Measurements from ENCODE around the gene MYO5C.
"Not testable (repeated sequence)": the region's sequence is repeated elsewhere in the genome, so short reads cannot be mapped to it uniquely, and the experiment has no call there.

MYO5C gene

DNA sequence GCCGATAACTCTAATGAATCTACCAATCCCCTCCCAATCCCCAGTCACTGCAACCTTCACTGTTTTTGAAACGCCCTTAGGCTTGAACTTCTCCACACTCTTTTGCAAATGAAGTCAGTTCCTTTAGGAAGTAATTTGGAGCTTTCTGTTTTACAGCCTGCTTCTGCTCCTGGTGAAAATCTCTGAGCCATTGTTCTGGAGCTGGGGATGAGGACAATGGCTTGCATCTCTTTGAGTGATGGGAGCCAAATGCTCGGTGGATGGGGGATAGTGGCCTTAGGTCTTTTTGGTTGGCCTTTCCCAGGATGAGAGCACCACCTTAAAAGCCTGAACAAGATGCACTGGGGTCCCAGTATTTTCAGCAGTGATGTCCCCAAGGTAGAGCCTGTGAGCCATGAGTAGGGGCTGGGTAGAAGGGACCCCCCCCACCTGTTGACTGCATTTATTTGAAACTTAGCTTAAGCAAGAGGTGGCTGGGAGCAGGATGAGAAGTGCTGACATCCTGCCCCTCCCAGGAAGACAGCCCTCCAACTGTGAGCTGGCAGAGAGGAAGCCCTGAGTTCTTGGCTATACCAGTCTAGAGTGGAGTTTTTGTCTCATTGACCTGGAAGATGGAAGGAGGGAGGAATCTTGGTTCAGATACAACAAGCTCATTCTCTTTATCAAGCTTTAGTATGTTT, 7.6 kb upstream of the MYO5C start:
- DNase-seq, result no peak

- no peak for DNase-seq
Measured at GRCh38 chr15:52301265-52301847, 5.8 kb upstream of the MYO5C start.

DNA sequence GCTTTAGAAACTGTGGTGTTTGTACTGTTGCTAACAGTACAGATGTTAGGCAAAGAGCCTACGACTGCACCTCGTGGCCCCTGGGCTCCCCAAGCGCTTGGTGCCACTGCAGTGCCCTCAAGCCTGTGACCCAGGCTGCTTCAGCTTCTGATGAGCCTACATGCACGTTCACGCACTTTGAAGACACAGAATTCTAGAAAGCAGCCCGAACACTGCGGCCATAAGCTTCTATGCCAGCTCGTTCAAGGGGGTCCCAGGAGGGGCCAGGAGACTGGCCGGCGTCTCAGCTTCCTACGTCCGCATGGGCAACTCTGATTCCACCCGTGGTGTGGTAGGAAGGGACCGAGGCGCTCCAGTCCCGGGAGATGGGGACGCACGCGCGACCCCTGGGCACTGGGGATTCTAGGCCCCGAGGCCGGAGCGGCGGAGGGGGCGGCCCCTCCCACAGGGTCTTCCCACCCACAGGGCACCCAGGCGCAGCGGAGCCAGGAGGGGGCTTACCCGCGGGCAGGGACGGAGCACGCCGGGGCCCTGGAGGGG, 653 bp downstream of the MYO5C start:
- no peak for DNase-seq

GRCh38 chr15:52292780-52293392, 2.7 kb downstream of the MYO5C start:
- no peak for DNase-seq

DNA sequence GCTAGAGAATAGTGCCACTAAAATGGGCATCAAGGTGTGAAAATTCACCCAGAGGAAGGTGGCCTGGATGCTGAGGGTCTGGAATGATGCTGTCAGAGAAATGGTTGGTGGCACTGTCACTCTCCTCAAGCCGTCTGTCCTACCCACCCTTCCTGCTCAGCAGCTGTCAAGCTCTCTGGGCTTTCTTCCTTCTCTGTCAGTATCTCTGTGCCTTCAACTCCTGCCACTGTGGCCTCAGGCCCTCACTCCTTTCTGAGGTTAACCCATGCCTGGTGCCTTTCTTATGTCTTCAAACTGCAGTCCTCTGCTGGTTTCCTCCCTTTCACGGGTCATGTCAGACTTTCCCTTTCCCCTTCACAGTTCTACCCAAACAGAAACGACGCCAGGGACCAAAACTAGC, 4.4 kb downstream of the MYO5C start:
- no peak for DNase-seq

DNA sequence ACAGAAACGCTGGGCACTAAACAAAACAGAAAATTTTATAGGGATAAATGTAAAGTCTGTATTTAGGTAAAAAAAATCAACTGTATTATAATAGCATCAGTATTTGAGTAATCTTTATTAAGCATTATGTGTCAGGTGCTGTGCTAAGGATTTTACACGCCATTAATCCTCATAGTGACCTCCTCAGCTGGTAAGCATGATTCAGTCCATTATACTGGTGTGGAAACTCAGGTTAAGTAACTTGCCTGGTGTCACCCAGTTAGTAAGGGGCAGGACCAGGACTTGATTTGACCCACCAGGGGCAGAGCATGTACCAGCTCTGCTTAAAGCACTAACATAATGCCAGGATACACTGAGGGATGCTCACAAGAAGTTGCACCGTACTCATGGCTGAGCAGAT, 4.8 kb downstream of the MYO5C start:
- DNase-seq, result no peak

DNA sequence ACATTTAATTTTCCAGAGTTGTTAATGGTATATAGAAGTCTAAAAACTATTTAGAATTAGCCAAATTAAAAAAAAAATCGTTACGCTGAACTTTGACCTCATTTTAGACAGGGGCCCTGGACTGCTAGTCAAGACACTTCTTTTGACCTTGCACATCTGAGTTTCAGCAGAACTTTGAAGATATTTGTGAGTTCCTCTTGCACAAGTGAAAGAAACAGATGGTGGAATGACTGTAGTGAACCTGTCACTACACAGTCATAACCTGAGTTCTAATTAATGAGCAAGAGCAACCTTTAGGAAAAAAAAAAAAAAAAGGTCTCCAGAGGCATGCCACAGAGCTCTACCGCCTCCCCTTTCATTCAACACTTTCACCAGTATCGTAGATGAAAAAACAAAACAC, 5.3 kb downstream of the MYO5C start:
- no peak for DNase-seq

DNA sequence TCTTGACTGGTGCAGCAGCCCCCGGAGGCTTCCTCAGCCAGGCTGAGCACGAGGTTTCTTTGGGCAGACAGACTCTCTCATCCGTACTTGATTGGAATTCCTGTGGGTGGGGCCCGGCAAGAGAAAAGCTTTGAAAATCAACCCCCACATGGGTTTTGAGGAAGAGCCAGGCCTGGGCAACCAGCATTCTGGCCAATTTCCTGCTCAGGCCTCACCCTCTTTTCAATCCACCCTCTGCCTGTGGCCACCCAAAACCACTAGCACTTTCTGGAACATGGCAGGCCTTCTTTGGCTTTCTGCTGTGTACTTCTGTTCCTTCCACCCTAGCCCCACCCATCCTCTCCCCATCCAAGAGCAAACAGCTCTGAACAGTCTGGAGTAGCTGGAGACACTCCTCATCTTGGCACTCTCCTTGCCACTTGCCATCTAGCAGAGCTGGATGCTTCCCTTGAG, 5.9 kb downstream of the MYO5C start:
- no peak for DNase-seq

- DNase-seq, result no peak
Measured at GRCh38 chr15:52288986-52289385, 6.6 kb downstream of the MYO5C start.

DNA sequence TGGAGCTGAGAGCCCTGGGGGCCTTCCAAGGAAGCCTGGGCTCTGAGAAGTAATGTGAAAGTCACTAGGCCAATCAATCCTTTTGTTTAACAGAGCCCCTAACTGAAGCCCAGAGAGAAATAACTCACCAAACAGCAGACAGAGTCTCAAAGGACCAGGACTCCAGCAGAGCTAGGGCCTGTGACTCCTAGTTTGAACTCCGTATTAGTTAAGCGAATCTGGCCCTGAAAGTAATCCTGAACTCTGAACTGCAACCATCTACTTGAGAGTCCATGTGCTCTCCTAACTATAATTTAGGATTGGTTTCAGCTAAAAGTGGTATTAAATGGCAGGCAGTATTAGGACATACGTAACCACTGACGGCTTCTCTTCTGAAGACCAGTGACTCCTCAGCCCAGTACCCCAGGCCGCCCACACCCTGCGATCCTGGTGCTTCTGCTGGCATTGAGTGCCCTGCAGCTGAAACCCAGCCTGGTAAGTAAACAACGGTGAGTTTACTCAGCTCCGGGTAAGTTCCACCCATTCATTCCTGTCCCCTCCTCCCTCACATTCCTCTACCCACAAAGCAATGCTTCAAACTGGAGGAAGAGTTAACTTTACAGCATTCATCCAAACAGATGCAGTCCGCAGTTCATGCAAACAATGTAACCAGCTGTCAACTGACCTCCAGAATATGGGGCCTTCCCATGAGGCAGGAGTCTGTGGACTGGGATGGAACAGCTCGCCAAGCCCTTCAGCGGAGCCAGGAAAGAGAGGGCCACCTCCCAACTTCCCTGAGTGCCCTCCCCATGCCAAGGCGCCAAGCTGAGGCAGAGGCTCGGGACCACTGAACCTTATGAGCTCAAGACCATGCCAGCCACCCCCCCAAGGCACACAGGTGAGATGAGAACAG, 7.3 kb downstream of the MYO5C start:
- no peak for DNase-seq

DNA sequence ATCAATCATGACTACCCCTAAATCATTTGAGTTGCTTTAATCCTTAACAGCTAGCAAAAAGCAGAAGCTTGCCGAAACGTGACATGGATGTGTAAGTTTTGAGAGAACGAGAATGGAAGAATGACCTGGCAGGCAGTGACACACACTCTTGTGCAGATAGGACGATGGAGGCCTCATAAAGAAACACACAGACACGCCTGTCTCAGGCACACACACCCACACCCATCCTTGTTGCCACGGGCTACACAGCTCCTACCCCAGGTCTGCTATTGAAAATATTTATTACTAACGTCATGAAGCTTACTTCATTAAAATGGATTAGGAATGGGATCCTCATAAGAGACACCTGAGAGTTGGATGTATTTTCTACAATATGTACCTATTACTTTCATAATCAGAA, 8.5 kb downstream of the MYO5C start:
- DNase-seq, result no peak

- not testable (repeated sequence) for DNase-seq
Measured at GRCh38 chr15:52285941-52286340, 9.7 kb downstream of the MYO5C start.

GRCh38 chr15:52284164-52284563, 11.4 kb downstream of the MYO5C start:
- DNase-seq, result peak in 1 of 3 donors; percentile 31

DNA sequence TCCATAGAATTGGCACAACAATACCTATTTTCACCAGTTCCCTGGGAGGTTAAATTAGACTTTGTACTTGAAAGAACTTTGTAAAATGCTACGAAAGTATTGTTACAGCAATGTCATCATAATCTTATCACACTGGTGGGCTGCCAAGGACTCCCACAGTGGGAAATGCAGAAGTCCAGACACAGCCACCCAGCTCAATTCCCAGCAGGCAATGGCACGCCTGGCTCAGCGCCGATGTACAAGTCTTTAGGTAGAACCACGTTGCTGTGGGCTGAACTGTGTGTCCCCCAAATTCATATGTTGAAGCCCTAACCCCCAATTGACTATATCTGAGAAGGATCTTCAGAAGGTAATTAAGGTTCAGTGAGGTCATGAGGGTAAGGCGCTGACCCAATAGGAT, 12.3 kb downstream of the MYO5C start:
- no peak for DNase-seq

DNA sequence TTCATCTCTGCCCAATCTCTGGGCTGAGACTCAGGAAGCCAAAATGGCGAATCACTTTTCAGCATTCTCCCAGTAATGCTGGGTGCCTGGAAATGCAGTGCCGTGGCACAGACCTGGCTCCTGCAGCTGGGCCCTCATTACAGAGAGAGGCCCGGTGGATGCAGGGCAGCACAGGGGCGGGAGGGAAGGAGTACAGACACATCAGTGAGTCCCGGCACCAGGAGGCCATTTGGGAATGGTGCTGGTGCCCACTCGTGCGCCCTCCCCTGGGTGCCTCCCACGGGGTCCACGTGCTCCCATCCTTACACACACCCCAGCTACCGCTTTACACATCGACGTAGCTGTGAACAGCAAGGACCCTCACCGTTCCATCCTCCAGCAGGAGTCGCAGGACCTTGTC, 13.2 kb downstream of the MYO5C start:
- no peak for DNase-seq

- DNase-seq, result no peak
Measured at GRCh38 chr15:52281085-52282035, 14.2 kb downstream of the MYO5C start.

DNA sequence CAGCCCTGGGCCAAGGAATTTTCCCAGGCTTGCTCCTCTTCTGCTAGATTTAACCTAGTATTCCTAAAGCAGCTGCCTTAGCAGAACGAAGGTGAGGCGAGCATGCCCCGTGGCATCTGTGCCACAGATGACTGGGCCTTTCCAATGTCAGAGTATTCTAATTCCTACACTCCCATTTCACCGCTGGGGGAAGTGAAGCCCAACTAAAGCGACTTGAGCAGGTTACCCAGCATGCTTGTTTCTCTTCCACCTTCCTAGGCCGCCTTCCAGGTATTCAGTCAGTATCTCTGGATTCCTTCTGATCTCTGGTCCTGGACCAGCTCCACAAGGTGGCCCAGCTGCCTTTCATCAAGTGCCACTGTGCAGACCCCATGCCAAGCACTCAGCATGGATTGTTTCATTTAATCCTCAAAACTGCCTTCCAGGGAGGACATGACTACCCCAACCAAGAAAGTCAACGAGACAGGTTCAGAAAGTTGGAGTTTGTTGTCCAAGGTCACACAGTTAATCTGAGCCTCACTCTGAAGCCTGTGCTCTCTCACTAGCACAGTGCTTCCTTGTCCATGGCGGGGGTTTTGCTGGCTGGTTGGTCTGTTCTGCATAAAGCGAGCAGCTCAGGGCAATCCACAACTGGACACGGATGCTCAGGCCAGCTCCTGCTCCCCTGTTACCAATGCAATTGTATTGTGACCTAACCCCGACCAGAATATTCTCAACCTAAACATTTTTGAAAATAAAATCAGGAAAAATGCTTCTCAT, 15.1 kb downstream of the MYO5C start:
- DNase-seq, result no peak

DNA sequence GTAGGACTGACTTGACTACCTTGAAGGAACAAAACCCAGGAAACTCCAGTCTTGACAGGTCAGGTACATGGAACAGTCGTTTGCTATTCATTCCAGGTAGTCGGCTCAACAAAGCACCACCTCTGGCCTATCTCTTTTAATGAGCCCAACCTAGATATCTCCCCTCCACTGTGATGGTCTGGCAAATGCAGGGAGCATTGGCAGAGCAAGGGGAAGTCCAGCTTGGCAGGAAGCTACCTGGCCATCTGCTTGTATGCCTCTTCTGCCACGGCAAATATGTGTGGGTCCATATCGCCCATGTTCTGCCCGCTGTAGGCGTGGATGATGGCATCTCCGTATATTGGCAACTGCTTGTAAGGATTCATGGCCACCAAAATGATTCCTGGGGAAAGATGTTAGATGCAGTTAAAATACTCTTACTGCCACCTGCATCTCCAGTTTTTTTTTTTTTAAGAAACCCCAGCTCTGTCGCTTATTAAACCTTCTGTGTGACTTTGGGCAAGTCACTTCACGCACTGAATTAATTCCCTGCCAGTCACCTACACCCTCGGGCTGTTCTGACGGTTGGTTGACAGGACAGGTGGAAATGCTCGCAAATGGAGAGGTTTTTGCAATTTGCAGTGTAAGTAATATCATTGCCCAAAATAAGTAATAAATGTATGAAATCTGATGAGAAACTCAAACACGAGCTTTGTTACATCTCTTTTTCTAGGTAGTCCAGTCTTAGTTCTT, 16.8 kb downstream of the MYO5C start:
- DNase-seq, result no peak

DNA sequence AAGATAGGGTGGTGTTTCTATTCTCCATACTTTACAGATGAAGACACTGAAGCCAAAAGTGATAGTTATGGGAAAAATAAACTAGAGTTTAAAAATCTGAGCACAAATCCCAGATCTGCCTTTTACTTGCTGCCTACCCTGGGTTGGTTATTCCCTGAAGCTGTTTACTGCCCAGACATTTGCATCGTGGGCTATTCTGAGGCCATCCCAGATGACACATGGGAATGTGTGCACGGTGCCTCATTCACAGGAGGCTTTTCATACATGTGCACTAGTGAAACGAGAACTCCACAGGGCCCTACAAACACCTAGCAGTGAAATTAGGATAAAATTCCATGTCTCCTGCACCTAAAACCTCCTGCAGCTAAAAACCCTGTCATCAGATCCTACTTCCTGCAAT, 17.5 kb downstream of the MYO5C start:
- no peak for DNase-seq

DNA sequence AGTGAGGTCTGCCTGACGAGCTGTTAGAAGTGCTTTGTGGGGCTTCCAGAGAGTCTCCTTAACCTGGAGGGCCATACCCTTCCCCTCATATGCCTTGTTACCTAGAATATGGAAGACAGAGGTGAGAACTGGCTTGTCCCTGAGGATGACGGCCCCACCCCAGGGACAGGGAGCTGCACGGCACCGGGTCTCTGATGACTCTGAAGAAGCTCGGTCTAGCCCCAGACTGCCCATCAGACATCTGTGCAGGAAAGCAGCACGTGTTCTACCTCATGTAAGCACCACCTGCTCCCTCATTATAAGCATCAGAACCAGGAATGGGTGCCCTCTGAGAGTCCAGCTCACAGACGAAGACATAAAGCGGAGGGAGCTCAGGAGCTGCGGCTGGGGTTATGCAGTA, 18.0 kb downstream of the MYO5C start:
- DNase-seq, result no peak

All from suppressor macrophage treated with lipopolysaccharide for 1 hour (primary cell).